Endothelial cell of umbilical vein (primary cell): ENCODE data around the gene EGR1. TPM values are rescaled to one million over a fixed set of nuclear protein-coding genes. Genes with fewer than 3 reads are reported as not detected.

Experiments used
- BruUV-seq: library from RNA; stranded (reverse); fragments of 400-500 nt; replicated peaks from 2 replicates; lab custom pipeline; 2021; lab: Mats Ljungman, UMichigan
- CTCF ChIA-PET: fragments of 300-600, 350-600 bp; sonication (Branson Sonifier 250); formaldehyde crosslinking; loops from one replicate; lab custom pipeline; 2021; ENCODE audit warnings: antibody characterized with exemption, inconsistent platforms; lab: Charles Lee
- POLR2A ChIA-PET: fragments of 300-600, 350-600 bp; sonication (Branson Sonifier 250); formaldehyde crosslinking; loops from one replicate; lab custom pipeline; 2021; ENCODE audit warnings: antibody characterized with exemption, inconsistent platforms; lab: Charles Lee
- DNase-seq: peaks from one replicate; pipeline ENCODE4 v3.0.0-alpha.2; 2011; ENCODE audit warnings: low read depth, low spot score
- FAIRE-seq: peaks from 2 replicates; lab custom pipeline; 2011; peaks lifted over from hg19 to GRCh38; lab: Jason Lieb, UNC
- H2AFZ ChIP-seq: 2 replicates; pipeline ENCODE4 v1.6.0; 2012; ENCODE audit warnings: low read depth, low read length, control low read depth, inconsistent platforms
- H3K27ac ChIP-seq: 2 replicates; pipeline ENCODE4 v1.5.1; 2011; ENCODE audit warnings: low read depth, mild to moderate bottlenecking, control low read depth, low read length, moderate library complexity; ENCODE audit not compliant: insufficient read depth
- H3K27me3 ChIP-seq, 2 experiments: 2 replicates each; pipeline versions ENCODE4 v1.6.0 to v1.6.1; 2011; ENCODE audit warnings: low read length in 2 of 2, mixed read lengths in 1 of 2; ENCODE audit not compliant: control insufficient read depth in 2 of 2, insufficient read depth in 2 of 2
- H3K36me3 ChIP-seq, 2 experiments: 2 replicates in 1 of 2; 3 replicates in 1 of 2; pipeline ENCODE4 v1.5.1; 2011; ENCODE audit warnings: low read length in 2 of 2, mild to moderate bottlenecking in 1 of 2, moderate library complexity in 1 of 2; ENCODE audit not compliant: control insufficient read depth in 2 of 2, insufficient read depth in 2 of 2; ENCODE audit errors: extremely low read depth in 1 of 2
- H3K4me1 ChIP-seq: 3 replicates; pipeline ENCODE4 v1.5.1; 2011; ENCODE audit warnings: mild to moderate bottlenecking, low read length; ENCODE audit not compliant: control insufficient read depth, insufficient read depth; ENCODE audit errors: extremely low read depth
- H3K4me2 ChIP-seq: 2 replicates; pipeline ENCODE4 v1.6.1; 2011; ENCODE audit warnings: low read length, control low read depth, mixed read lengths; ENCODE audit not compliant: insufficient read depth
- H3K4me3 ChIP-seq, 3 experiments: fragments of 200-600 bp in 1 of 3; sonication (generic), shearing (Covaris generic) in 1 of 3; replicated peaks in 1 of 3; 2 replicates each; pipeline ENCODE4 v1.5.1; 2011 to 2016; ENCODE audit warnings: control low read depth in 3 of 3, low read length in 3 of 3, mild to moderate bottlenecking in 2 of 3, inconsistent platforms in 1 of 3, low read depth in 1 of 3, moderate library complexity in 1 of 3; ENCODE audit not compliant: insufficient read depth in 1 of 3
- H3K79me2 ChIP-seq: 2 replicates; pipeline ENCODE4 v1.6.0; 2012; ENCODE audit warnings: low read length, inconsistent platforms; ENCODE audit not compliant: control insufficient read depth, insufficient read depth
- H3K9ac ChIP-seq: replicated peaks from 2 replicates; pipeline ENCODE3; 2011; ENCODE audit warnings: low read length, control low read depth; ENCODE audit not compliant: insufficient read depth; ENCODE audit errors: extremely low read depth
- H3K9me1 ChIP-seq: replicated peaks from 3 replicates; pipeline ENCODE4 v1.6.0; 2011; ENCODE audit warnings: mild to moderate bottlenecking, low read length; ENCODE audit not compliant: control insufficient read depth, insufficient read depth; ENCODE audit errors: extremely low read depth
- H3K9me3 ChIP-seq: replicated peaks from 2 replicates; pipeline ENCODE4 v1.5.1; 2012; ENCODE audit warnings: low read length, inconsistent platforms; ENCODE audit not compliant: control insufficient read depth, insufficient read depth
- H4K20me1 ChIP-seq: replicated peaks from 2 replicates; pipeline ENCODE3; 2011; ENCODE audit warnings: mild to moderate bottlenecking, low read length; ENCODE audit not compliant: control insufficient read depth, insufficient read depth; ENCODE audit errors: extremely low read depth
- GATA2 ChIP-seq: IDR thresholded peaks from 2 replicates; pipeline ENCODE4 v1.7.0; 2011; ENCODE audit warnings: low read depth, mild to moderate bottlenecking, moderate library complexity, mixed read lengths, low read length; ENCODE audit not compliant: insufficient read length, insufficient read depth
- JUN ChIP-seq: IDR thresholded peaks from 2 replicates; pipeline ENCODE4 v1.6.1; 2011; ENCODE audit warnings: borderline replicate concordance, low read depth; ENCODE audit not compliant: insufficient read length, insufficient read depth
- MYC ChIP-seq: IDR thresholded peaks from one replicate; pipeline ENCODE4 v1.6.1; 2011; ENCODE audit warnings: mild to moderate bottlenecking, low read depth, low read length
- POLR2A ChIP-seq: IDR thresholded peaks from 2 replicates; pipeline ENCODE4 v1.6.1; 2012; ENCODE audit warnings: low read depth, mild to moderate bottlenecking, control low read depth, low read length
- dilution Hi-C: fragments of 300-500 bp; cut with MboI; formaldehyde crosslinking; loops from one replicate; pipeline ENCODE4 v1.15.0; 2019; ENCODE audit warnings: low sequenced_read_pairs; ENCODE audit not compliant: extremely low pct_ligation_motif_present
- intact Hi-C: fragments of 100-400 bp; cut with micrococcal nuclease; formaldehyde crosslinking; loops from one replicate; pipeline ENCODE4 v1.10.0; 2022
- polyA plus RNA-seq, 4 experiments: library from polyadenylated mRNA; depleted of rRNA in 3 of 4; stranded (reverse) in 3 of 4; unstranded in 1 of 4; fragments of >200 nt; gene quantifications; 2 replicates each; pipeline versions ENCODE4 v1.2.1 to v1.2.3, GENCODE V29; 2011 to 2012; ENCODE audit warnings: missing spikeins in 1 of 4
- total RNA-seq: library from RNA; stranded (reverse); gene quantifications from 2 replicates; pipeline ENCODE4 v1.2.3, GENCODE V29; 2021
- TF ChIP-seq, protein P1 (sequence below), 2 donors: IDR thresholded peaks; 1 replicate in 1 of 2; 2 replicates in 1 of 2; pipeline ENCODE4 v1.5.1; 2011; ENCODE audit warnings: low read length in 2 of 2, mild to moderate bottlenecking in 2 of 2, moderate library complexity in 2 of 2, control low read depth in 1 of 2, inconsistent platforms in 1 of 2, low read depth in 1 of 2; ENCODE audit not compliant: insufficient read depth in 1 of 2; ENCODE audit errors: extremely low read depth in 1 of 2

Gene EGR1
- total and polyA plus RNA-seq, 2 donors (not counting 3 experiments of a cell fraction or from before 2014, with no cell fraction given), result 5.5 to 6.5 TPM

DNA sequence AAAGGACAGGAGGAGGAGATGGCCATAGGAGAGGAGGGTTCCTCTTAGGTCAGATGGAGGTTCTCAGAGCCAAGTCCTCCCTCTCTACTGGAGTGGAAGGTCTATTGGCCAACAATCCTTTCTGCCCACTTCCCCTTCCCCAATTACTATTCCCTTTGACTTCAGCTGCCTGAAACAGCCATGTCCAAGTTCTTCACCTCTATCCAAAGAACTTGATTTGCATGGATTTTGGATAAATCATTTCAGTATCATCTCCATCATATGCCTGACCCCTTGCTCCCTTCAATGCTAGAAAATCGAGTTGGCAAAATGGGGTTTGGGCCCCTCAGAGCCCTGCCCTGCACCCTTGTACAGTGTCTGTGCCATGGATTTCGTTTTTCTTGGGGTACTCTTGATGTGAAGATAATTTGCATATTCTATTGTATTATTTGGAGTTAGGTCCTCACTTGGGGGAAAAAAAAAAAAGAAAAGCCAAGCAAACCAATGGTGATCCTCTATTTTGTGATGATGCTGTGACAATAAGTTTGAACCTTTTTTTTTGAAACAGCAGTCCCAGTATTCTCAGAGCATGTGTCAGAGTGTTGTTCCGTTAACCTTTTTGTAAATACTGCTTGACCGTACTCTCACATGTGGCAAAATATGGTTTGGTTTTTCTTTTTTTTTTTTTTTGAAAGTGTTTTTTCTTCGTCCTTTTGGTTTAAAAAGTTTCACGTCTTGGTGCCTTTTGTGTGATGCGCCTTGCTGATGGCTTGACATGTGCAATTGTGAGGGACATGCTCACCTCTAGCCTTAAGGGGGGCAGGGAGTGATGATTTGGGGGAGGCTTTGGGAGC lies 3.1 kb downstream of the EGR1 start:
- intact Hi-C loops, result no loop called here
- no peak overlapping the region for H3K9ac ChIP-seq
- H3K9me1 ChIP-seq, result no peaks in the 10 kb centered on the region
- no TSS peak for BruUV-seq
- H3K27ac ChIP-seq, result no peak overlapping the region
- no peaks in the 10 kb centered on the region for H4K20me1 ChIP-seq
- H3K36me3 ChIP-seq, result peaks cover 0 to 3% of the 10 kb centered on the region in 2 experiments
- TF ChIP-seq POLR2A (no peak), JUN (no peak), MYC (no peak), GATA2 (no peak)
- TF ChIP-seq, protein P1, sequence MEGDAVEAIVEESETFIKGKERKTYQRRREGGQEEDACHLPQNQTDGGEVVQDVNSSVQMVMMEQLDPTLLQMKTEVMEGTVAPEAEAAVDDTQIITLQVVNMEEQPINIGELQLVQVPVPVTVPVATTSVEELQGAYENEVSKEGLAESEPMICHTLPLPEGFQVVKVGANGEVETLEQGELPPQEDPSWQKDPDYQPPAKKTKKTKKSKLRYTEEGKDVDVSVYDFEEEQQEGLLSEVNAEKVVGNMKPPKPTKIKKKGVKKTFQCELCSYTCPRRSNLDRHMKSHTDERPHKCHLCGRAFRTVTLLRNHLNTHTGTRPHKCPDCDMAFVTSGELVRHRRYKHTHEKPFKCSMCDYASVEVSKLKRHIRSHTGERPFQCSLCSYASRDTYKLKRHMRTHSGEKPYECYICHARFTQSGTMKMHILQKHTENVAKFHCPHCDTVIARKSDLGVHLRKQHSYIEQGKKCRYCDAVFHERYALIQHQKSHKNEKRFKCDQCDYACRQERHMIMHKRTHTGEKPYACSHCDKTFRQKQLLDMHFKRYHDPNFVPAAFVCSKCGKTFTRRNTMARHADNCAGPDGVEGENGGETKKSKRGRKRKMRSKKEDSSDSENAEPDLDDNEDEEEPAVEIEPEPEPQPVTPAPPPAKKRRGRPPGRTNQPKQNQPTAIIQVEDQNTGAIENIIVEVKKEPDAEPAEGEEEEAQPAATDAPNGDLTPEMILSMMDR (IDR thresholded peaks at IDR 0.05; ENCODE audit: extremely low read depth in 1 of 2, insufficient read depth in 1 of 2, low read depth in 1 of 2, low read length in 2 of 2), result no peak
- no peak for FAIRE-seq
- ChIA-PET POLR2A (interaction anchor here (0.7 kb wide), 1 partner anchor 22 kb away, joined by 3 read pairs; no protein-coding TSS in a partner anchor), CTCF (interaction anchor here (1.5 kb wide), 1 partner anchor 36 kb away, joined by 4 read pairs; no protein-coding TSS in a partner anchor)
- H3K4me2 ChIP-seq, result no peak overlapping the region
- H3K4me3 ChIP-seq, result no peak overlapping the region
- dilution Hi-C loops, result no loop called here
- peaks cover 15% of the 10 kb centered on the region for H3K4me1 ChIP-seq
- H3K79me2 ChIP-seq, result peaks cover 5% of the 10 kb centered on the region
- H2AFZ ChIP-seq, result no peak overlapping the region
- peak; percentile 1 for DNase-seq
- H3K9me3 ChIP-seq, result no peaks in the 10 kb centered on the region
- H3K27me3 ChIP-seq, result no peaks in the 10 kb centered on the region
